OCI-LY1 (cell line): ENCODE measurements around the gene RANGAP1.

ENCODE experiments used
- EZH2 ChIP-seq: fragments of 200-600 bp; sonication (generic), shearing (Covaris generic); IDR thresholded peaks from 2 replicates; pipeline ENCODE4 v1.8.0; 2017; ENCODE audit warnings: borderline replicate concordance, mixed run types, mild to moderate bottlenecking, antibody characterized with exemption, low read length, moderate library complexity, mixed read lengths
- TF ChIP-seq, protein P1 (sequence below): fragments of 200-600 bp; sonication (generic), shearing (Covaris generic); IDR thresholded peaks from 2 replicates; pipeline ENCODE4 v1.5.1; 2017; ENCODE audit warnings: mild to moderate bottlenecking, antibody characterized with exemption, low read length, moderate library complexity, mixed read lengths

DNA sequence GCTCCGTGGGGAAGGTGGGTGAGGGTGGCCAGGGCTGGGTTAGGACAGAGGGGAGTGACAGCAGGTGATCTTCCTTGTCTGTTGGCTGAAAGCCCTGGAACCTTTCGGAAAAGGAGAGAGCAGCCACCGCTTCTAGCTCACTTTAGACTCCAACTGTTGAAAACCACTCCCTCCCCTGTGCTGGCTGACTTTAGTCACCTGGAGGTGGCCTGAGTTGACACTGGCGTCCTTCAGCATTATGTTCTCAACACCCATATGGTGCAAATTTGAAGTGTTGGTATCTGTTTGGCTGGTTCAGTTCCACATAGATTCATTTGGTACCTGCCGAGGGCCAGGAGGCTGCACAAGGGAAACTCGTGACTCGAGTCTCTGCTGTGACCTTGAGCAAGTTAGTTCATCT lies 44.2 kb upstream of the RANGAP1 start:
- TF ChIP-seq, protein P1, sequence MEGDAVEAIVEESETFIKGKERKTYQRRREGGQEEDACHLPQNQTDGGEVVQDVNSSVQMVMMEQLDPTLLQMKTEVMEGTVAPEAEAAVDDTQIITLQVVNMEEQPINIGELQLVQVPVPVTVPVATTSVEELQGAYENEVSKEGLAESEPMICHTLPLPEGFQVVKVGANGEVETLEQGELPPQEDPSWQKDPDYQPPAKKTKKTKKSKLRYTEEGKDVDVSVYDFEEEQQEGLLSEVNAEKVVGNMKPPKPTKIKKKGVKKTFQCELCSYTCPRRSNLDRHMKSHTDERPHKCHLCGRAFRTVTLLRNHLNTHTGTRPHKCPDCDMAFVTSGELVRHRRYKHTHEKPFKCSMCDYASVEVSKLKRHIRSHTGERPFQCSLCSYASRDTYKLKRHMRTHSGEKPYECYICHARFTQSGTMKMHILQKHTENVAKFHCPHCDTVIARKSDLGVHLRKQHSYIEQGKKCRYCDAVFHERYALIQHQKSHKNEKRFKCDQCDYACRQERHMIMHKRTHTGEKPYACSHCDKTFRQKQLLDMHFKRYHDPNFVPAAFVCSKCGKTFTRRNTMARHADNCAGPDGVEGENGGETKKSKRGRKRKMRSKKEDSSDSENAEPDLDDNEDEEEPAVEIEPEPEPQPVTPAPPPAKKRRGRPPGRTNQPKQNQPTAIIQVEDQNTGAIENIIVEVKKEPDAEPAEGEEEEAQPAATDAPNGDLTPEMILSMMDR, result no peak
- no peak for TF ChIP-seq EZH2
